AG20443 (cell line): ENCODE results near the gene MED17.
"Not testable (repeated sequence)": the region's sequence is repeated elsewhere in the genome, so short reads cannot be mapped to it uniquely, and the experiment has no call there.

Source experiments
- DNase-seq: peaks from one replicate; pipeline ENCODE4 v3.0.0; 2012; ENCODE audit warnings: low spot score, mixed read lengths

MED17 gene, protein sequence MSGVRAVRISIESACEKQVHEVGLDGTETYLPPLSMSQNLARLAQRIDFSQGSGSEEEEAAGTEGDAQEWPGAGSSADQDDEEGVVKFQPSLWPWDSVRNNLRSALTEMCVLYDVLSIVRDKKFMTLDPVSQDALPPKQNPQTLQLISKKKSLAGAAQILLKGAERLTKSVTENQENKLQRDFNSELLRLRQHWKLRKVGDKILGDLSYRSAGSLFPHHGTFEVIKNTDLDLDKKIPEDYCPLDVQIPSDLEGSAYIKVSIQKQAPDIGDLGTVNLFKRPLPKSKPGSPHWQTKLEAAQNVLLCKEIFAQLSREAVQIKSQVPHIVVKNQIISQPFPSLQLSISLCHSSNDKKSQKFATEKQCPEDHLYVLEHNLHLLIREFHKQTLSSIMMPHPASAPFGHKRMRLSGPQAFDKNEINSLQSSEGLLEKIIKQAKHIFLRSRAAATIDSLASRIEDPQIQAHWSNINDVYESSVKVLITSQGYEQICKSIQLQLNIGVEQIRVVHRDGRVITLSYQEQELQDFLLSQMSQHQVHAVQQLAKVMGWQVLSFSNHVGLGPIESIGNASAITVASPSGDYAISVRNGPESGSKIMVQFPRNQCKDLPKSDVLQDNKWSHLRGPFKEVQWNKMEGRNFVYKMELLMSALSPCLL

DNA sequence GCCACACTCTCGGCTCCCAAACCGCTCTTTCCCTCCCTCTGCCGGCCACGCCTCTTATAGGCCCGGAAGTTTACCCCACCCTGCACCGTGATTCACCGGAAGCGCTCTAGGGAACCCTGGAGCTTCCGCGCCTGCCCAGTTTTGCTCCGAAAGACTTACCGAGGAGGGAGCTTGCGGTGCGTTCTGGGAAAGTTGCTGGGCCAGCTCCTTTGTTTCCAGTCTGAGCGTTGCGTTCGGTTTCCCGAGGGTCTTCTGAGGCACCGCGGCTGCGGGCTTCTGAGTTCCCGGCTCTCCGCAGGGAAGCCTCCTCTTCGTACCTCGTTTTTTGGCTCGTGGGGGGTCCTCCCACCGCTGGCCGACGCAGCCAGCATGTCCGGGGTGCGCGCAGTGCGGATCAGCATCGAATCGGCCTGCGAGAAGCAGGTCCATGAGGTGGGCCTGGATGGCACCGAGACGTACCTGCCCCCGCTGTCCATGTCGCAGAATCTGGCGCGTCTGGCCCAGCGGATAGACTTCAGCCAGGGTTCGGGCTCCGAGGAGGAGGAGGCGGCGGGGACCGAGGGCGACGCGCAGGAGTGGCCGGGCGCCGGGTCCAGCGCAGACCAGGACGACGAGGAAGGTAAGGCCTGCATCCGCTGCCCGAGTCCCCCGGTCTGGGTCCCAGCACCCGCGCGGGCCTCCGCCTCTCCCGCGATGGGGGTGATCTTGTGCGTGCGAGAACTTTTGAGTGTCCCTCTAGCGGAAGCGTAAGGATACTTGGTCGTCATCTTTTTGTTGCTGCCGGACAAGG lies at the start of gene MED17:
TSS of gene MED17 (plus strand) at position 138 of the 790 bp plus-strand sequence. CDS start at position 370, 232 bp downstream.
- DNase-seq = peak; percentile 99

DNA sequence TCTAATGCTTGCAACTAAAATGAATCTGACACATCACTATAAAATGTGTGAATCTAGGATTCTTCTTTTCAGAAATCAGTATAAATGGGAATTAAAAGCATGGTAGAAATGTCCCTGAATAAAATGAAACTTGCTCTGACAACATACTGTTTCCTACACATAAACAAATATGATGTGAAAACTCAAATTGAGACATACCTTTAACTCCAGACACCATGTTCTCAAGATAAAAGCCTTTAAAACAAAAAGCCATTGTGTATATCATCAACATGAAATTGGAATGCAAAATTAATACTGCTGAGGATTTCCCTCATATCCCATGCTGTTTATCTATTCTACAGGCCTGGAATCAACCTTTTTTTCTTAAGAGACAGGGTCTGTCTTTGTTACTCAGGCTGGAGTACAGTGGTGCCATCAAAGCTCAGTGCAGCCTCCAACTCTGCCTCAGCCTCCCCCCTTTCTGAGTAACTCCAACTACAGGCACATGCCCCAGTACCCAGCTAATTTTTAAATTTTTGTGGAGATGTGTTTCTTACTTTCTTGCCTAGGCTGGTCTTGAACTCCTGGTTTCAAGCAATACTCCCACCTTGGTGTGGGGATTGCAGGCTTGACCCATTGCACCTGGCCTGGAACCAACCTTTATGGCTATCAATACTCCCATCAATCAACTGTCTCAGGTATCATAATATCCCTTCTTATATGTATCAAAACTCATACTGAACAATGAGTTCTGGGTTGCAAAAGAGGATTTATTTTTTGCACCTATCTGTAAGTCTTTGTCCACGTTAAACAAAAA lies 49.5 kb upstream of the MED17 start:
- DNase-seq = no peak

DNA sequence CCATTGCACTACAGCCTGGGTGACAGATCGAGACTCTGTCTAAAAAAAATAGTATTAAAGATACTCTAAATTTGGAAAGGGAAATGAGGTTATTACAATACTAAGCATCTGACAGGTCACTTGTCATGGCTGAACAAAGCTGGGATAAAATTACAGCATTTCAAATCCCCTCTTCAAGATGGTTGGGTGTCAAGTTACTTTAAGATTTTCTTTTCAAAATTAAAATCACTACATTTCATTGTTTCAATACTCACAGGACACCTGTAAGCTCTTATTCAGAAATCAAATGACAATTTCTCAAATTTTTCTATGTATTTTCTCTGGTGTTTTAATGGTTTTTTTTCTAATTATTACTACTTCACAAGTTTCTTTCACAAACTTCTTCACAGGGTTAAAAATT lies 48.5 kb upstream of the MED17 start:
- no peak for DNase-seq

DNA sequence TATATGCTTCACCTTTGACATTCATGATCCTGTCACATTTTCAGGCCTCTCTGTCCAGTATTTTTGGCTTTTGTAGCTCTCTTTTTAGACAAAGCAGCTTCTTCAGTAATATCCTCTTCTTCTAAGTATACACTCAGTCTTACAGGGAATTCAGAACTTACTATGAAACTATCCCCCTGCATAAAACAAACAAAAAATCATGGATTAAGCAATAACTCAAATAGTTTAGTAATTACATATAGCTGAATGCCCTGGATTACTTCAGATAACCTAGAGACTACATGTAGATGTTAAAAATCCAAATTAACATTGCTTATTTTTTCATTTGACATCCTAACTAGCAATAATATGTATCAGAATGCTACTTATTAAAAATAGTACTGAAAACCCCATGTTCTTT lies 48.0 kb upstream of the MED17 start:
- DNase-seq = no peak

DNA sequence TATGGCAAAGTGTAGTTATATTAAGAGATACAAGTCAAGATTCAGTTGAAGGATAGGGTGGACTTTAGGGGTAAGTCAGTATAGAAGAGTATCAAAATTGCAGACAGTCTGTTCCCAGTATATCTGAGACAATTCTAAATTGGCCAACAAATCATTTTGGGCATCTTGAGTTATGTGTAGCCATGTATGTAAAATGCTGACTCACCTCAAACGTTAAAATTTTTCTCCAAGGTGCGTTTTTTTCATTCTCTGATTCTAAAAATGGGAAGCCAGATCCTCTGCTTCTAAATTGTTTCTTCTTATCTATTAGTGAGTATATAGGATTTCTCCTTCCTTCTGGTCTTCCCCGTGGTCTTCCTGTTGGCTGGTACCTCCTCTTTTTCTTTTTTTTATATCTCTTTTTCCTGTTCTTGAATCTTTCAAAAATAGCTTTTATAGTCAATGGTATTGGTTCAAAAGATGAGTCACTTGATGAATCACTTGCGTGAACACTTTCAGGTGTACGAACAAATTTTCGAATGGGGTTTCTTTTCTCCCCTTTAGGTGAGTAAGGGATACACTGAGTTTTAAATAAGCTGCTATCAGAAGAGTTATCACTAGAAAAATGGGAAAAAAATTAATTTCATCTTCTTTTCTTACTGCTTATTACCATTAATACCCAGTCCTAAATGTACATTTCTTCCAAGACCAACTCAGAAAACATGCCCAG lies 46.0 kb upstream of the MED17 start:
- DNase-seq = no peak

DNA sequence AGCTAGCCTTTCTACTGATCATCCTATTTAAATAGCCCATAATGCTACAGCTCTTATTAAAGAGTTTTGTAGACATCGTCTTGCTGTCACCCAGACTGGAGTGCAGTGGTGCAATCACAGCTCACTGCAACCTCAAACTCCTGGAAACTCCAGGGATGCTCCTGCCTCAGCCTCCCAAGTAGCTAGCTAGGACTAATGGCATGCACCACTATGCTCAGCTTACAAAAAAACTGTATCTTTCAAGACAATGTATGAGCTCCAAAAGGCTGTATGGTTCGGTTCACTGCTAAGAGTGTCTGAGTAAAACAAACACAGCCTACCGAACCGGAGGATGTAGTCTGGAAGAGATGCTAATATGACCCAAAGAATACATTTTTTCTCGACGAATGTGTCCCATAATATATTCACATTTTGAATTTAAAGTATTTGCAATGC lies 45.4 kb upstream of the MED17 start:
- no peak for DNase-seq

DNA sequence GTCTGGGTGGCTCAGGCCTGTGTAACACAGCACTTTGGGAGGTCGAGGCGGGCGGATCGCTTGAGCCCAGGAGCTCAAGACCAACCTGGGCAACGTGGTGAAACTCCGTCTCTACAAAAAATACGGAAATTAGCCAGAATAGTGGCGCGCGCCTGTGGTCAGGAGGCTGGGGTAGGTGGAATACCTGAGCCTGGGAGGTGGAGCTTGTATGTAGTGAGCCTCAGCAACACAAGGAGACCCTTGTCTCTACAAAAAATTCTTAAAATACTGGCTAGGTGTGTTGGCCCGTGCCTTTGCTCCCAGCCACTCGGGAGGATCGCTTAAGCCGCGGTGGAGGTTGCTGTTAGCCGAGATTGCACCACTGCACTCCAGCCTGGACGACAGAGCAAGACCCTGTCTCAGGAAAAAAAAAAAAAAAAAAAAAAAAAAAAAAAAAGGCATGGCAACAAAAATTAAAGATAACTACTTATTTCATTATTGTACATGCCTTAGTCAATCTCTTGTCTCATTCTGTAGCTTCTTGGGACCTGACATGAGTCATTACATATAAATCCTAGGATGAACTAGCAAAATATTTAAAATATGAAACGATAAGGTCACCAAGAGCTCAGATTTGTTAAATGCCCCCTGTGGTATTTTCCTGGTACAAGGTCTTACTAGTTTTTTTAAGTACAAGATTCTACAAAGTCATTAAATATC lies 43.9 kb upstream of the MED17 start:
- DNase-seq = peak; percentile 29

DNA sequence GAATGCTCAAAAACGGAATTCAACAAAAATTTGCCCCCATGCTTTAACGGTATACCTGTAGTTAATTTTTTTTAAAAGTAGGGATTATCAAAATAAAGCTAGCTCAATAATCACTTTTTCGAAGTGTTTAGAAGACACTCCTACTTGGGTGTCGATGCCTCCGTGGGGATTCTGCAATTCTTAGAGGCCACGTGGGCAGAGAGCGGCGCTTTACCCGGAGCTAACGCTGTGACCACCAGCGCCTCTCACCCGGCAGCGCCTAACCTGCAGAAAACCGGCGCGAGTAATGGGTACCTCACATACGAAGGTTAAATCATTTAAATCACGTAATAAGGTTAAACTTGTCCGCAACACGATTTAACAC lies 43.4 kb upstream of the MED17 start:
- DNase-seq = peak; percentile 68

DNA sequence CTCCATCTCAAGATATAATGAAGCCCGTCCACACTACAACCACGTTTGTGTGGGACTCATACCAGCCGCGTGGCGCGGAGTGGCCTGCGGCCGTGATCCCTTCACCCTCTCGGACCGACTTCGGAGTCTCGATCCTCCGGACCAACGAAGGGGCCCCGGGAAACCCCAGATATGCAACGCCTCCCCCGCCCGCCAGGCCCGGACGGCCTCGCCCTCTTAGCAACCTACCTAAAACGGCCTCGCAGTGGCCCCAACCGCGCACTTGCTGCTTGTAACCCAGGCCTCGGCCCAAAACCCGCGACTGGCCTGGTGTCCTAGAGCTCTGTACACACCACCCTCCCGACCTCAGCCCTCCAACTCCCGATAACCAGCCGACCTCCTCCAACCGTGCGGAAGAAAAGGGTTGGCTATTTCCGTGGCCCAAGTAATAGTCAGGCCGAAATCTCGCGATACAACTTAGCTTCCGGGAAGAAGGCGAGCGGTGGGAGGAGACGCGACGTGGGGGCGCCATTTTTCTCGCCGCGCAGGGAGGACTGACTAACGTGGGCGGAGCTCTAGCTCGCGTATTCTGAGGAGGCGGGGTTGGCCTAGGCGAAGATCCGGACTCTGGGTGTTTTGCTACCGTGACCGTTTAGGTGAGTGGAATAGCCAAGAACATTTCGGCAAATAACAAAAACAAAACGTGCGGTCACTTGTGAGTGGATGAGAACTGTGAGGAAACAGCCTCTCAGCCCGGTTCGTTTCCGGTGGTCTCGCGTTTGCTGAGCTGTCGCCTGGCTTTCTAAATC lies 42.8 kb upstream of the MED17 start, which contains the start of the genes C11orf54 and TAF1D:
TSS of gene C11orf54 (plus strand) at position 579 of the 788 bp plus-strand sequence. CDS start 5,722 bp downstream, outside the sequence.
TSS of gene TAF1D (minus strand) at position 402 of the 788 bp plus-strand sequence. CDS start 2,191 bp downstream, outside the sequence.
- peak; percentile 98 for DNase-seq

DNA sequence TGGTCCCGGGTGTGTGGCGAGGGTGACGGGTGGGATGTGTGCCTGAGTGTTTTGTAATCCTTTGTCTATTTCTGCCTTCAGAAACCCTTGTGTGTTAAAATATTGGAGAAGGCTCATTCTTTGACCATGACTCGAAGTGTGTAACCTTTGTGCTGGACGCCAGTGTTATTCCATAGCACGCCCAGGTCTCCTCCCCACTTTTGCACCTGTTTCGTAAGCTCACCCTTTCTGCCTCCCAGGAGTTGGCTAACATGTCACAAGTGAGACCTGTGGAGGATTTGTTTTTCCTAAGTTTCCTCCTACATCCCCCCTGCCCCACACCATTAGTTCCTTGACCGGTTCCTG lies 42.2 kb upstream of the MED17 start:
- DNase-seq = peak; percentile 69

DNA sequence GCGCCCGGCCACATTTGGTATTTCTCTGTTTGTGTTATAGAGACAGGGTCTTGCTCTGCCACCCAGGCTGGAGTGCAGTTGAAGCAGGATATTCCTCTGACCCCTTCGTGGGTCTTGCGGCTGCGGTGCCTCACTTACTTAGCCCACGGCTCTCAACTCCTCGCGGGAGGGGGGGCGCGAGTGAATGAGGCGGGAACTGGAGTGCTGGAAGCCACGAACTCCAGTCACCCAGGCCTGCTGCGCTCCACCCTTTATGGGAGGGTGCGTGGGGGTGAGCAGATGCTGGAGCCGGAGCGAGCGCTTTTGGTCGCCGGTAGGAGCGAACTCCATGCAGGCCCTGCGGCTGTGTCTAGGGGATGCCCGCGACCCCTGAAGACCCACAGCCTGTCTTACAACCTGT lies 40.8 kb upstream of the MED17 start:
- no peak for DNase-seq

DNA sequence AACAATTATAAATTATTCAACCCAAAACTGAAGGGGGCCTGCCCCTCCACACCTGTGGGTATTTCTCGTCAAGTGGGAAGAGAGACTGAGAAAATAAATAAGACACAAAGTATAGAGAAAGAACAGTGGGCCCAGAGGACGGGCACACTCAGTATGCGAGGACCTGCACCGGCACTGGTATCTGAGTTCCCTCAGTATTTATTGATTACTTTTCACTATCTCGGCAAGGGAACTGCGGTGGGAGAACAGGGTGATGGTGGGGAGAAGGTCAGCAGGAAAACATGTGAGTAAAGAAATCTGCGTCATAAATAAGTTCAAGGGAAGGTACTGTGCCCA lies 39.4 kb upstream of the MED17 start:
- no peak for DNase-seq

DNA sequence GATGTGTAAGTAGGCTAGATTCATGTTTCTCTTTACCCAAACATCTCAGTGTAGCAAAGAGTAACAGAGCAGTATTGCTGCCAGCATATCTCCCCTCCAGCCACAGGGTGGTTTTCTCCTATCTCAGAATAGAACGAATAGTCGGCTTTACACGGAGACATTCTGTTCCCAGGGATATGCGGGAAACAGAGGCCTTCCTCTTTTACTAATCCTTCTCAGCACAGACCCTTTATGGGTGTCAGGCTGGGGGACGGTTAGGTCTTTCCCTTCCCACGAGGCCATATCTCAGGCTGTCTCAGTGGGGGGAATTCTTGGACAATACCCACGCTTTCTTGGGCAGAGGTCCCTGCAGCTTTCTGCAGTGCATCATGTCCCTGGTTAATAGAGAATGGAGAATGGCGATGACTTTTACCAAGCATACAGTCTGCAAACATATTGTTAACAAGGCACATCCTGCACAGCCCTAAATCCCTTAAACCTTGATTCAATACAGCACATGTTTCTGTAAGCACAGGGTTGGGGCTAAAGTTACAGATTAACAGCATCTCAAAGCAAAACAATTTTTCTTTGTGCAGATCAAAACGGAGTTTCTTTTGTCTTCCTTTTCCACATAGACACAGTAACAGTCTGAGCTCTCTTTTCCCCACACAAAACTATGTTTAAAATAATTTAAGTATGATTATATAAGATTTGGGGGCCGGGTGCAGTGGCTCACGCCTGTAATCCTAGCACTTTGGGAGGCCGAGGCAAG lies 38.9 kb upstream of the MED17 start:
- DNase-seq = not testable (repeated sequence)

DNA sequence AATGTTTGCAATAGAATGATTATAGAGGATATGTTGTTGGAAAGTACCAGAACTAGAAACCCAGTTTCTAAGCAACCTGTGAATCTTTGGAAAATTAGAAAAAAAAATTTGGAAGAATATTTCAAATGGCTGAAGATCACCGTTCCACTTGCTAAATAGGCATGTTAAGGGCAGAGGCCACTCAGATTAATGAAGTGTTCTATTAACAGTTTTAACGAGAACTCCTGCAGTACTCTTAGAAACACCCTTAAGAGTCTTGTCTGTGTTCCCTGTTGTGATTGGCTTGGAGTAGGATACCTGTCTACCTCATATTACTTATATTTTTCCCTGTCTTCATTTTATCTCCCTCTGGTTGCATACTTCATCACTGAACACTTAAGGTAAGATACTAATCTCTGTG lies 38.0 kb upstream of the MED17 start:
- DNase-seq = no peak

DNA sequence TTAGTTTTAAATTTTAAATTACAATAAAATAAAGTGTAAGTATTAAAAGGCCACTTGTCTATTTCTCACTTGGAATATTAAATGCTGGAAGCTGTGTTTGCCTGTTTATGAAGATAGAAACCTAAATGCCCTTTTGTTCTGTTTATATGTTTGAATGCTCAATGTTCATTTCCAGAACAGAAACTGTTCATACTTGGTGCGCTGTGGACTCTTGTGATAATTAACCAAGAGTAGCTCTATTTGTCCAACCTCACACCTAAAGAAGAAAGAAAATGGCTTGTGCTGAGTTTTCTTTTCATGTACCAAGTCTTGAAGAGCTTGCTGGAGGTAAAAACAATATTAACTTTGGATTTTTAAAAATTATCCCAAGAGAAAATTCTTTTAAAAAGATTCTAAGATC lies 37.0 kb upstream of the MED17 start:
- DNase-seq = no peak

DNA sequence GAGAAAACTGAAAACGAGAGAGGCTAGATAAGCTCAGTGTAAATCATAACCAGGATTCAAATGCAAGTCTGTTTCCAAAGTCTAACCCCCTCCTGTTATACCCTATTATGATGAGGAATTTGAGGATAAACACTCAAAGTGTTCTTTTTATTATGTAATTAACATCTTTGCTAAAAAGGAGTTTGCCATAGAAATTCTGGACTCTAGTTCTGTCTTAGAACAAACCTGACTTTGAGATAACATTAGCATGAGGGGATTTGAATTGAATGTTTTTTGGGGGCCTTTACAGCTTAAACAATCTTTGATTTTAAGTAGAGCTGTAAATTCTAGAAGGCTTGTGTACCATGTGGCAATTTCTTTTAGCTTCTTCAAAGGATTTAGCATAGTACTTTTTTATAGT lies 33.1 kb upstream of the MED17 start:
- no peak for DNase-seq

DNA sequence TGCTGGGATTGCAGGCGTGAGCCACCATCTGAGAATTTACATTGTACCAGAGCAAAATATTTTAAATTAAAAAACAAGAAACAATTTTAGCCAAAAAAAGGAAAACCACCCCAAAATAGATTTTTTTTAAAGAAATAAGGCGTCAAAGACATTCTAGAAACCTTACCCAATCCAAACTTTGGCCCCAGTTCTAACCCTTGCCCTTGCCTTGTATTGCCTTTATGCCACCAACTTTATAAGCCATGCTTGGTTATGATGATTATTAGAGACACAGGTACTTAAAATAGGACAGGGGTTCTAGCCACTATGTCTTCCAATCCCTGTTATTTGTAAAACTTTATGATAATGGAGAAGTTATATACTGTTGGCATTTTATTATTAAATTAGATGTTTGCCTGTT lies 30.8 kb upstream of the MED17 start:
- no peak for DNase-seq

DNA sequence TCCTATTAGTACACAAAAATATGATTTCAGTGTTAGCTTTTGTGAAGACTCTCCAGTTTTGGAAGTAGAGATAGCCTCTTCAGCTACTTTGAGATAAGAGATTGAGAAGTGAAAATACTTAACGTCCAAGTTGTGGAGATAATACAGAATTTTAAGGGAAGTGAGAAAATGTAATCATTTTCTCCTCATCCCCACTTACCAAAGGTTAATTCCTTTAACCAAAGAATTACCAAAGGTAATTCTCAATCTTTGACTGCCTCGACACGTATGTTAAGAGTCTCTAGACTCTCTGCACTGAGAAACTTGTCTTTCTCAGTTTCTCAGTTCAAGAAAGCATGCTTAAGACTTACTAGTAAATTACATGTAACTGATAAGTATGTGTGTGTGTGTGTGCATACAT lies 27.3 kb upstream of the MED17 start:
- no peak for DNase-seq

DNA sequence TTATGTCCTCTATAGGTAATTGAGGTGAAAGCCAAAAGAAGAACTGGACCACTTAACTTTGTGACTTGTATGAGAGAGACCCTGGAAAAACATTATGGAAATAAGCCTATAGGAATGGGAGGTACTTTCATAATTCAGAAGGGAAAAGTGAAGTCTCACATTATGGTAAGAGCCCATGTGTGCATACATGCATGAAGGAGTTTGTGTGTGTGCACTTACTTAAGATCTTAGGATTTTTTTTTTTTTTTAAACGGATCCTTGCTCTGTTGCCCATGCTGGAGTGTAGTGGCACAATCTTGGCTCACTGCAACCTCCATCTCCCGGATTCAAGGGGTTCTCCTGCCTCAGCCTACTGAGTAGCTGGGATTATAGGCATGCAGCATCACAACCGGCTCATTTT lies 26.8 kb upstream of the MED17 start:
- no peak for DNase-seq
